Bronchial epithelial cell (primary cell): ENCODE measurements around the gene IPPK. TPM values are rescaled to one million over a fixed set of nuclear protein-coding genes. Genes with fewer than 3 reads are reported as not detected.

ENCODE experiments used
- DNase-seq: peaks from one replicate; pipeline ENCODE4 v3.0.0-alpha.2; 2010; ENCODE audit warnings: low read depth
- FAIRE-seq: peaks from 2 replicates; lab custom pipeline; 2011; peaks lifted over from hg19 to GRCh38; lab: Jason Lieb, UNC
- H3K27me3 ChIP-seq: 2 replicates; pipeline ENCODE4 v1.5.1; 2011; ENCODE audit warnings: low read length; ENCODE audit not compliant: control insufficient read depth, insufficient read depth
- H3K36me3 ChIP-seq: 2 replicates; pipeline ENCODE4 v1.5.1; 2011; ENCODE audit warnings: low read length; ENCODE audit not compliant: control insufficient read depth, insufficient read depth
- H3K4me3 ChIP-seq: 2 replicates; pipeline ENCODE4 v1.5.1; 2011; ENCODE audit warnings: mild to moderate bottlenecking, low read depth, low read length, control low read depth
- total RNA-seq: library from RNA; depleted of rRNA; stranded (reverse); fragments of >200 nt; gene quantifications from 2 replicates; pipeline ENCODE4 v1.2.1, GENCODE V29; 2014
- TF ChIP-seq, protein P1 (sequence below): IDR thresholded peaks from 2 replicates; pipeline ENCODE4 v1.5.1; 2011; ENCODE audit warnings: mild to moderate bottlenecking, moderate library complexity, low read length, control low read depth, inconsistent platforms; ENCODE audit not compliant: insufficient read depth, severe bottlenecking

The IPPK gene
- total RNA-seq, 1 donor from 2014 or later = 27.6 TPM

DNA sequence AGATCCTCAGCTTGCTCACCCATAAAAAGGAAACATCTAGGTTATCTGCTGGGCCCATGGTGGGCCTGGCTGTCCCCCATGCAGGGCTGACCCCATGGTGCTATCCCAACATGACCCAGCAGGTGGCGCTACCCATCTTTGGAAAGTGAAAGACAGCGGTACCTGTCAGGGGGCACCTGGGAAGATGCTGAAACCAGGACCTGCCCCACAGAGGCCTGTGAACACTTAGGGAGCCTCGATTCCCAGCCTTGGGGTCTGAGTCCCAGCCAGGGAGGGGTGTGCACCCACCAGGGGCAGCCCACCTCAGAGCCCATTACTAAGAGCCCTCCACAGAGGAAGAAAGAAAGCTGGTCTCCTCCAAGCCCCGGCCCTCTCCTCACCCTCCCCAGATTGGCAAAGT is 46.6 kb upstream of the IPPK start:
- DNase-seq (peak; percentile 57), FAIRE-seq (no peak)
- TF ChIP-seq, protein P1, sequence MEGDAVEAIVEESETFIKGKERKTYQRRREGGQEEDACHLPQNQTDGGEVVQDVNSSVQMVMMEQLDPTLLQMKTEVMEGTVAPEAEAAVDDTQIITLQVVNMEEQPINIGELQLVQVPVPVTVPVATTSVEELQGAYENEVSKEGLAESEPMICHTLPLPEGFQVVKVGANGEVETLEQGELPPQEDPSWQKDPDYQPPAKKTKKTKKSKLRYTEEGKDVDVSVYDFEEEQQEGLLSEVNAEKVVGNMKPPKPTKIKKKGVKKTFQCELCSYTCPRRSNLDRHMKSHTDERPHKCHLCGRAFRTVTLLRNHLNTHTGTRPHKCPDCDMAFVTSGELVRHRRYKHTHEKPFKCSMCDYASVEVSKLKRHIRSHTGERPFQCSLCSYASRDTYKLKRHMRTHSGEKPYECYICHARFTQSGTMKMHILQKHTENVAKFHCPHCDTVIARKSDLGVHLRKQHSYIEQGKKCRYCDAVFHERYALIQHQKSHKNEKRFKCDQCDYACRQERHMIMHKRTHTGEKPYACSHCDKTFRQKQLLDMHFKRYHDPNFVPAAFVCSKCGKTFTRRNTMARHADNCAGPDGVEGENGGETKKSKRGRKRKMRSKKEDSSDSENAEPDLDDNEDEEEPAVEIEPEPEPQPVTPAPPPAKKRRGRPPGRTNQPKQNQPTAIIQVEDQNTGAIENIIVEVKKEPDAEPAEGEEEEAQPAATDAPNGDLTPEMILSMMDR = peak; percentile 89
- Histone ChIP-seq H3K4me3 (no peak overlapping the region), H3K27me3 (no peaks in the 10 kb centered on the region), H3K36me3 (peaks cover 59% of the 10 kb centered on the region)

DNA sequence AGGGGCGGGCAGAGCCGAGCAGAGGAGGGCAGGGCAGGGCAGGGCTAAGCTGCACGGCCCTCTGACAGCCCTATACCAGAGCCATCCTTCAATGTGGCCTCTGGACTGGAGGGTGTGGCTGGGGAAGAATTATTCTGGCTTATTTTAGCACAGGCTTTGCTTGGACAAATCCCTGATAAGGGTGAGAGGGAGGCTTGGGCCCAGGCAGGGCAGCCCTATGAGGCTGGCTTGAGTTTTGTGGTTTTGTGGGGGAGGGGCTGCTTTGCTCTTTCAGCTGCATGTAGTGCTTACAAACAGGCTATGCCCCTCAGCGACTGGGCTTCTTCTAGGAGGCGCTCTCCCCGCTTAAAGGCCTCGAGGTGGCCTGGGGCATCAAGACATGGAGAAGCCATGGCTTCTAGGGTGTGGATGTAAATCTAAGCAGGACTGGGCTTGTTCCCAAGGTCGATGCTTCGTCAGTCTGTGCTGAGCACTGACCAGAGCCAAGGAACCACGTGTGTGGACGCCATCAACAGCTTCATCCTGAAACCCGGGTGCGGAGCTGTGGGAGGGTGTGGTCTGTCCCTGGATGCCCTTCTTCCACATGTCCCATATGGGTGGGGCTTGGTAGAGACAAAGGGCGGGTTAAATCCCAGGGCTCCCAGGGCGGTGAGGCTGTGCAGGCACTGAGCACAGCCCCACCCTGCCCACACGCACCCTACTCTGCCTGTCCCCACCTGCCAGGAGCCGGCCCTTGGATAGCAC is 45.7 kb upstream of the IPPK start:
- peak; percentile 100 for FAIRE-seq
- Histone ChIP-seq H3K4me3 (no peak overlapping the region), H3K36me3 (peaks cover 54% of the 10 kb centered on the region), H3K27me3 (no peaks in the 10 kb centered on the region)
- TF ChIP-seq, protein P1 = no peak
- DNase-seq = peak; percentile 94

DNA sequence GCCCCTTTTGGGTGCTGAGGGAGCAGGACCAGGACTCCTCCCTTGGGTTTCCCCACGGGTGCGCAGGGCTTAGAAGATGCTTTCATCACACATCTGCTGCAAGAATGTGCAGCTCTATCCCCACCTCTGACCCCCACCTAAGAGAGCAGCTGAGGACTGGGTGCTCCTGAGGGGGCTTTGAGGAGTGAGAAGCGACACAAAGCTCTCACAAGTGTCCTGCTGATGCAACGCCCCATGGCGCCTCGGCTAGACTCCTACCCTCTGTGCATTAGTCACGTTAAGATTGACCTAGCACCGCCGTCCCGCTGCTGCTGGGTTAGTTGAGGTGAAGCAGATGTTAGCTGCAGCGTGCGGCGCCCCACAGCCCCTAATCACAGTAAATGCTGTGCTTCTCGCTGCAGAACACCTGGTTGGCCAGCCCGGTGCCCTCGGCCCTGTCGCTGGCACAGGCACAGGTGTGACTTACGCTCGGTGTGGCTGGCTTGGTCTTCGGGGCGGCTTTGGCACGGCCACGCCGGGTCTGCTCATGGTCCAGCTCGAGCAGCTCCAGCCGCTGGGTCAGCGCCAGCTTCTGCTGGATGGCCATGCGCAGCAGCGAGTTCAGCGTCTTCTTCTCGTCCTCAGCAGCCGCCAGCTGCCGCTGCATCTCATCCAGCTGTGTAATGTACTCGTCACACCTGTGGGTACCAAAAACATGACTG is 45.0 kb upstream of the IPPK start:
- no peaks in the 10 kb centered on the region for H3K27me3 ChIP-seq
- TF ChIP-seq, protein P1 = no peak
- H3K4me3 ChIP-seq = no peak overlapping the region
- H3K36me3 ChIP-seq = peaks cover 48% of the 10 kb centered on the region
- DNase-seq (no peak), FAIRE-seq (no peak)

DNA sequence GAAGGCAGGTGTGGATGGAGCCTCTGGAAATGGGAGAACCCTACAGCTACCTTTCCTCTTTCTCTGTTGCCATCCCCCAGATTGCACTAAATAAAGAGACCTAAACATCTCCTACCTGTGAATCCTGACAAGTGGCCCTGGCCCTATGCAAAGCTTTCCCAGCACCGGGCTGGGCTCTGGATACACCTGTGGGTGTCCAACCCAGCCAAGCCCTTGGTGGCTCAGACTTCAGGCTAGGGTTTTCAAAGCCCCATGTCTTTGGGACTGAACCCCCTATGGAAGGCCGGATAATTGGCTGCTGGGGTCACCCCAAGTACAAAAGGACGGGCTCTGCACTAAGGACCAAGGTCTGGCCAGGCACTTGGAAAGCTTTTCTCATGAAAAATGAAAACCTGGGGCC is 44.1 kb upstream of the IPPK start:
- H3K27me3 ChIP-seq = no peaks in the 10 kb centered on the region
- TF ChIP-seq, protein P1 = no peak
- H3K36me3 ChIP-seq = peaks cover 43% of the 10 kb centered on the region
- FAIRE-seq (no peak), DNase-seq (no peak)
- no peak overlapping the region for H3K4me3 ChIP-seq

DNA sequence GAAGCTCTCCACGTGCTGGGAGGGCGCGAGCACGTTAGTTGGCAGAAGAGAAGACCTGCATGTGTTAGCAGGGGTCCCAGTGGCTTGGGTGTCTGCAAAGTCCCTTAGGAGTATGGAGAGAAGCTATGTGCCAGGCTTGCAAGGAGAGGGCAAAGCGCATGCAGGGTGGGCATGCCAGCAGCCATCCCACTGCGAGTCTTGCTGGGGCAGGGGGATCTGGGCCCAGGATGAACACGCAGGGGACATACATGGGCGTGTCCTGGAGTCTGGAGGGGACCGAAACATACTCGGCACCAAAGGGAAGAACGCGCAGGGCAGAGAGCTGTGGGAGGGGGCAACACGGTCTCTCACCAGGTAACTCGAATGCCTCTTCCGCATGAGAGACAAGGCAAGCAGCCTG is 43.6 kb upstream of the IPPK start:
- DNase-seq (no peak), FAIRE-seq (no peak)
- no peaks in the 10 kb centered on the region for H3K27me3 ChIP-seq
- TF ChIP-seq, protein P1 = no peak
- H3K36me3 ChIP-seq = peaks cover 38% of the 10 kb centered on the region
- H3K4me3 ChIP-seq = no peak overlapping the region
